HepG2 (cell line): ENCODE results near the gene HEYL. TPM values are rescaled to one million over a fixed set of nuclear protein-coding genes. Genes with fewer than 3 reads are reported as not detected.

ENCODE experiments used
- ATAC-seq: fragments of 200-7000 bp; cut with Tn5 transposase; 3 replicates; pipeline ENCODE4 v1.9.1; 2020; ENCODE audit warnings: mild to moderate bottlenecking, moderate library complexity
- BruUV-seq: library from RNA; stranded (reverse); fragments of 400-500 nt; replicated peaks from 2 replicates; lab custom pipeline; 2021; lab: Mats Ljungman, UMichigan
- CTCF ChIA-PET: fragments of 300-600 bp; formaldehyde crosslinking; extraction: SDS; loops from one replicate; lab custom pipeline; 2021; ENCODE audit warnings: low total read pairs, inconsistent platforms, low intra/inter-chr PET ratio; lab: Yijun Ruan, JAX
- POLR2A ChIA-PET: fragments of 350-600 bp; sonication (Branson Sonifier 250); formaldehyde crosslinking; loops from one replicate; lab custom pipeline; 2020; ENCODE audit warnings: antibody characterized with exemption, inconsistent platforms; lab: Yijun Ruan, JAX
- DNase-seq: peaks from one replicate; pipeline ENCODE4 v3.0.0-alpha.2; 2015; ENCODE audit warnings: low spot score
- FAIRE-seq: peaks from 3 replicates; lab custom pipeline; 2011; peaks lifted over from hg19 to GRCh38; lab: Jason Lieb, UNC
- H2AFZ ChIP-seq: one replicate; pipeline ENCODE4 v1.6.1; 2011; ENCODE audit warnings: low read length, inconsistent platforms
- H3K27ac ChIP-seq: fragments of 300-600 bp; 3 replicates; pipeline ENCODE4 v1.8.0; 2011; ENCODE audit warnings: mixed run types, mild to moderate bottlenecking, mixed read lengths, low read length, inconsistent platforms; ENCODE audit not compliant: insufficient read depth; ENCODE audit errors: extremely low read length
- H3K27me3 ChIP-seq, 2 experiments: fragments of 200-600 bp in 1 of 2; 2 replicates in 1 of 2; 3 replicates in 1 of 2; pipeline versions ENCODE4 v1.6.0 to v1.8.0; 2011; ENCODE audit warnings: low read length in 2 of 2, mild to moderate bottlenecking in 2 of 2, moderate library complexity in 2 of 2, inconsistent platforms in 1 of 2; ENCODE audit not compliant: insufficient read depth in 2 of 2, control insufficient read depth in 1 of 2
- H3K36me3 ChIP-seq, 2 experiments: fragments of 200-600 bp in 1 of 2; replicated peaks in 1 of 2; 2 replicates in 1 of 2; 3 replicates in 1 of 2; pipeline versions ENCODE4 v1.5.1 to v1.8.0; 2011; ENCODE audit warnings: low read length in 2 of 2, inconsistent platforms in 1 of 2; ENCODE audit not compliant: insufficient read depth in 2 of 2, control insufficient read depth in 1 of 2
- H3K4me1 ChIP-seq: 2 replicates; pipeline ENCODE4 v1.5.1; 2012; ENCODE audit warnings: low read length, inconsistent platforms; ENCODE audit not compliant: insufficient read depth
- H3K4me2 ChIP-seq: 2 replicates; pipeline ENCODE4 v1.6.0; 2011; ENCODE audit warnings: low read depth, low read length, inconsistent platforms
- H3K4me3 ChIP-seq, 3 experiments: fragments of 200-600 bp in 1 of 3; sonication (generic), shearing (Covaris generic) in 1 of 3; replicated peaks in 1 of 3; 2 replicates each; pipeline ENCODE4 v1.5.1; 2011 to 2016; ENCODE audit warnings: low read length in 3 of 3, inconsistent platforms in 2 of 3, low read depth in 2 of 3, mild to moderate bottlenecking in 2 of 3, control low read depth in 1 of 3, mixed read lengths in 1 of 3; ENCODE audit not compliant: insufficient read depth in 1 of 3
- H3K79me2 ChIP-seq: one replicate; pipeline ENCODE4 v1.6.1; 2011; ENCODE audit warnings: low read length, inconsistent platforms; ENCODE audit not compliant: insufficient read depth
- H3K9ac ChIP-seq: 2 replicates; pipeline ENCODE4 v1.6.0; 2011; ENCODE audit warnings: mild to moderate bottlenecking, low read depth, low read length, inconsistent platforms; ENCODE audit not compliant: insufficient read depth
- H3K9me3 ChIP-seq: 2 replicates; pipeline ENCODE4 v1.5.1; 2012; ENCODE audit warnings: mild to moderate bottlenecking, low read length
- H4K20me1 ChIP-seq: 2 replicates; pipeline ENCODE4 v1.6.0; 2011; ENCODE audit warnings: inconsistent platforms, mild to moderate bottlenecking, low read length, moderate library complexity; ENCODE audit not compliant: insufficient read depth
- ARID5B ChIP-seq: IDR thresholded peaks from 2 replicates; pipeline ENCODE4 v1.4.0; 2020; ENCODE audit warnings: mild to moderate bottlenecking, missing genetic modification reagents
- CREB1 ChIP-seq, 2 experiments: fragments of 450-650 bp in 1 of 2; IDR thresholded peaks; 2 replicates each; pipeline ENCODE4 v1.6.1; 2016 to 2017; ENCODE audit warnings: control low read depth in 1 of 2, mild to moderate bottlenecking in 1 of 2, missing compliant biosample characterization in 1 of 2, missing genetic modification characterization in 1 of 2
- CTCF ChIP-seq: sonication (generic); formaldehyde crosslinking; IDR thresholded peaks from 2 replicates; pipeline ENCODE4 v1.5.0; 2020; ENCODE audit warnings: mild to moderate bottlenecking, missing genetic modification reagents, moderate library complexity
- EZH2 ChIP-seq: conservative IDR thresholded peaks from 2 replicates; pipeline ENCODE4 v1.6.1; 2012; ENCODE audit warnings: mild to moderate bottlenecking, low read depth, low read length, moderate library complexity
- KDM2A ChIP-seq: sonication (generic); formaldehyde crosslinking; IDR thresholded peaks from 2 replicates; pipeline ENCODE4 v1.4.0; 2020; ENCODE audit warnings: low read depth, missing genetic modification reagents, borderline replicate concordance
- KLF12 ChIP-seq: sonication (generic); formaldehyde crosslinking; IDR thresholded peaks from 2 replicates; pipeline ENCODE4 v1.4.0; 2020; ENCODE audit warnings: missing genetic modification reagents, borderline replicate concordance
- NCOA2 ChIP-seq: sonication (generic); formaldehyde crosslinking; IDR thresholded peaks from 2 replicates; pipeline ENCODE4 v1.8.0; 2022; ENCODE audit warnings: inconsistent platforms
- PITX1 ChIP-seq: sonication (generic); formaldehyde crosslinking; IDR thresholded peaks from 2 replicates; pipeline ENCODE4 v1.5.1; 2020; ENCODE audit warnings: mild to moderate bottlenecking, missing genetic modification reagents
- RAD21 ChIP-seq: fragments of 450-650 bp; formaldehyde crosslinking; IDR thresholded peaks from 2 replicates; pipeline ENCODE4 v1.5.0; 2020; ENCODE audit warnings: mild to moderate bottlenecking
- SALL1 ChIP-seq: sonication (generic); formaldehyde crosslinking; IDR thresholded peaks from 2 replicates; pipeline ENCODE4 v1.8.0; 2022; ENCODE audit warnings: mild to moderate bottlenecking, missing genetic modification reagents
- SMC3 ChIP-seq: IDR thresholded peaks from 2 replicates; pipeline ENCODE4 v1.6.1; 2011; ENCODE audit warnings: low read length, improper control_type of control experiment
- SNAPC5 ChIP-seq: sonication (generic); formaldehyde crosslinking; IDR thresholded peaks from 2 replicates; pipeline ENCODE4 v1.8.1; 2023; ENCODE audit warnings: mild to moderate bottlenecking, missing genetic modification reagents, borderline replicate concordance
- STAG1 ChIP-seq: sonication (generic); formaldehyde crosslinking; IDR thresholded peaks from 2 replicates; pipeline ENCODE4 v1.4.0; 2020; ENCODE audit warnings: missing genetic modification reagents
- TFE3 ChIP-seq: IDR thresholded peaks from 2 replicates; pipeline ENCODE4 v1.6.1; 2016
- XRCC5 ChIP-seq: fragments of 200-400 bp; formaldehyde crosslinking; optimal IDR thresholded peaks from 2 replicates; pipeline ENCODE3; 2017; ENCODE audit warnings: mild to moderate bottlenecking, low read length
- ZNF546 ChIP-seq: sonication (generic); formaldehyde crosslinking; conservative IDR thresholded peaks from 2 replicates; pipeline ENCODE4 v1.8.1; 2023; ENCODE audit warnings: mild to moderate bottlenecking, missing genetic modification reagents
- ZNF737 ChIP-seq: sonication (generic); formaldehyde crosslinking; IDR thresholded peaks from 2 replicates; pipeline ENCODE4 v1.5.0; 2020; ENCODE audit warnings: missing genetic modification reagents, mild to moderate bottlenecking, borderline replicate concordance
- WGBS: methylation state at CpG from one replicate; pipeline ENCODE4 v1.1.6; 2017; ENCODE audit warnings: low lambda C conversion rate; 5-methylcytosine and 5-hydroxymethylcytosine counted together
- in situ Hi-C: cut with HindIII; loops from 2 replicates; pipeline ENCODE4 v1.10.0; 2017; ENCODE audit warnings: low pct_unique_long_range_greater_than_20kb; ENCODE audit not compliant: extremely low pct_ligation_motif_present
- intact Hi-C: fragments of 100-400 bp; cut with micrococcal nuclease; formaldehyde crosslinking; loops from one replicate; pipeline ENCODE4 v1.10.0; 2022; ENCODE audit not compliant: unreplicated experiment
- polyA plus RNA-seq, 8 experiments: library from polyadenylated mRNA; depleted of rRNA in 3 of 8; stranded (reverse) in 7 of 8; unstranded in 1 of 8; fragments of >200 nt; fragmentation: Illumina TruSeq in 4 of 8; extraction: Trizol in 4 of 8; gene quantifications; 2 replicates each; pipeline versions ENCODE4 v1.2.1 to v1.2.3, GENCODE V29; 2011 to 2016; ENCODE audit warnings: low read depth in 4 of 8, missing spikeins in 1 of 8, mixed read lengths in 1 of 8; ENCODE audit not compliant: insufficient read depth in 1 of 8
- total RNA-seq, 5 experiments: library from RNA; depleted of rRNA; stranded (reverse); fragments of >200 nt; fragmentation: Illumina TruSeq; extraction: Trizol; gene quantifications; 2 replicates each; pipeline ENCODE4 v1.2.3, GENCODE V29; 2016; ENCODE audit warnings: low read depth in 1 of 5

Gene HEYL
- total and polyA plus RNA-seq, 2 of the 13 experiments (the other 11 are each of a cell fraction or from before 2014, with no cell fraction given) = 0.03 to 0.04 TPM

GRCh38 chr1:39653546-39654031 is 14.1 kb upstream of the HEYL start:
- peak; percentile 87 for FAIRE-seq
- 11% methylated on average over 7 of the region's 8 CpGs for WGBS
- no TSS peak for BruUV-seq
- ChIA-PET CTCF (interaction anchor here (0.7 to 1.9 kb wide), 3 partner anchors 14 to 48 kb away, joined by 3 to 24 read pairs (median 3); partner anchors contain the start of gene HEYL), POLR2A (no interaction called here)
- no peak overlapping the region for H3K4me3 ChIP-seq
- no peak overlapping the region for H3K9ac ChIP-seq
- H3K36me3 ChIP-seq = no peaks in the 10 kb centered on the region
- intact Hi-C loops = loop anchor here (1.0 kb wide), 1 partner anchor 47 kb away; no protein-coding TSS in a partner anchor
- peak; percentile 74 for ATAC-seq
- in situ Hi-C loops = loop anchor here (5.0 kb wide), 1 partner anchor 46 kb away; no protein-coding TSS in a partner anchor
- peaks cover 3 to 40% of the 10 kb centered on the region in 2 experiments; a peak in 4 of 5 replicates for H3K27me3 ChIP-seq
- H2AFZ ChIP-seq = no peak overlapping the region
- no peaks in the 10 kb centered on the region for H3K4me1 ChIP-seq
- no peaks in the 10 kb centered on the region for H3K9me3 ChIP-seq
- no peaks in the 10 kb centered on the region for H4K20me1 ChIP-seq
- H3K4me2 ChIP-seq = no peak overlapping the region
- no peaks in the 10 kb centered on the region for H3K79me2 ChIP-seq
- H3K27ac ChIP-seq = no peak overlapping the region
- peak; percentile 44 for DNase-seq
- TF ChIP-seq NCOA2 (CRISPR knock-in tag) = no peak
- TF ChIP-seq CTCF (CRISPR knock-in tag) = peak; percentile 88
- TF ChIP-seq ZNF737 (CRISPR knock-in tag) = no peak
- TF ChIP-seq RAD21 (CRISPR knock-in tag) = peak; percentile 60
- TF ChIP-seq EZH2 = 0 out of 2 replicates have a peak, but pooled peaks have one; percentile 53
- 0 out of 2 replicates have a peak, but pooled peaks have one; percentile 39 for TF ChIP-seq PITX1 (CRISPR knock-in tag)
- TF ChIP-seq ARID5B = 0 out of 2 replicates have a peak, but pooled peaks have one; percentile 16
- no peak for TF ChIP-seq ZNF546 (CRISPR knock-in tag)
- peak; percentile 72 for TF ChIP-seq XRCC5
- 0 out of 2 replicates have a peak, but pooled peaks have one; percentile 34 for TF ChIP-seq KDM2A (CRISPR knock-in tag)
- TF ChIP-seq KLF12 (CRISPR knock-in tag) = no peak
- TF ChIP-seq STAG1 (CRISPR knock-in tag) = peak; percentile 76
- 0 out of 2 replicates have a peak, but pooled peaks have one; percentile 58 for TF ChIP-seq SNAPC5 (CRISPR knock-in tag)
- TF ChIP-seq SMC3 = peak; percentile 76
- TF ChIP-seq TFE3 (CRISPR knock-in tag) = 0 out of 2 replicates have a peak, but pooled peaks have one; percentile 34
- no peak for TF ChIP-seq CREB1 (IDR thresholded peaks at IDR 0.05)
- TF ChIP-seq CREB1 (CRISPR knock-in tag; IDR thresholded peaks at IDR 0.05) = 0 out of 2 replicates have a peak, but pooled peaks have one; percentile 10
- TF ChIP-seq SALL1 (CRISPR knock-in tag) = 0 out of 2 replicates have a peak, but pooled peaks have one; percentile 24
